Peyer's patch (tissue), 4 donors: Measurements from ENCODE around the gene SLC41A3. TPM values are rescaled to one million over a fixed set of nuclear protein-coding genes. Genes with fewer than 3 reads are reported as not detected.

Experiments
- DNase-seq, 3 donors: peaks; one replicate each; pipeline ENCODE4 v3.0.0-alpha.2; 2017 to 2019
- H3K27ac ChIP-seq, 4 donors: fragments of 200-600 bp; sonication (generic); one replicate each; pipeline ENCODE4 v1.5.1; 2016 to 2019
- H3K27me3 ChIP-seq, 2 donors: fragments of 200-600 bp; sonication (generic); one replicate each; pipeline ENCODE4 v1.5.1; 2019
- H3K36me3 ChIP-seq, 3 donors: fragments of 200-600 bp; sonication (generic); one replicate each; pipeline ENCODE4 v1.5.1; 2016 to 2019
- H3K4me1 ChIP-seq, 4 donors: fragments of 200-600 bp; sonication (generic); one replicate each; pipeline ENCODE4 v1.5.1; 2016 to 2019
- H3K4me3 ChIP-seq, 4 donors: fragments of 200-600 bp; sonication (generic); 1 replicate in 3 of 4; 2 replicates in 1 of 4; pipeline ENCODE4 v1.5.1; 2016 to 2019; ENCODE audit warnings: mild to moderate bottlenecking in 1 of 4
- H3K9me3 ChIP-seq, 4 donors: fragments of 200-600 bp; sonication (generic); one replicate each; pipeline ENCODE4 v1.5.1; 2016 to 2019; ENCODE audit warnings: mild to moderate bottlenecking in 1 of 4
- POLR2A ChIP-seq, 2 donors: fragments of 450-650 bp; IDR thresholded peaks; one replicate each; pipeline ENCODE4 v1.5.1; 2017; ENCODE audit warnings: antibody characterized with exemption in 2 of 2, mild to moderate bottlenecking in 2 of 2, moderate library complexity in 2 of 2
- total RNA-seq, 4 donors: library from RNA; depleted of rRNA; stranded (reverse); fragments of >200 nt; gene quantifications; one replicate each; pipeline ENCODE4 v1.1.0, GENCODE V29; 2016
- TF ChIP-seq, protein P1 (sequence below), 6 experiments: fragments of 450-650 bp in 4 of 6; fragments of 200-600 bp in 2 of 6; sonication (generic) in 1 of 6; IDR thresholded peaks; one replicate each; pipeline ENCODE4 v1.5.1; 2017 to 2019; ENCODE audit warnings: antibody characterized with exemption in 6 of 6, mild to moderate bottlenecking in 3 of 6, moderate library complexity in 1 of 6

Gene SLC41A3
- total RNA-seq, 4 donors from 2014 or later = 45.4 to 79.9 (median 58.5) TPM

GRCh38 chr3:126110431-126111125 is 26.7 kb upstream of the SLC41A3 start:
- Histone ChIP-seq H3K36me3 (no peaks in the 10 kb centered on the region), H3K4me1 (no peaks in the 10 kb centered on the region), H3K27me3 (no peaks in the 10 kb centered on the region), H3K27ac (no peak overlapping the region), H3K4me3 (no peak overlapping the region), H3K9me3 (no peaks in the 10 kb centered on the region)
- no peak for DNase-seq
- no peak for TF ChIP-seq POLR2A (IDR thresholded peaks at IDR 0.05)
- TF ChIP-seq, protein P1, sequence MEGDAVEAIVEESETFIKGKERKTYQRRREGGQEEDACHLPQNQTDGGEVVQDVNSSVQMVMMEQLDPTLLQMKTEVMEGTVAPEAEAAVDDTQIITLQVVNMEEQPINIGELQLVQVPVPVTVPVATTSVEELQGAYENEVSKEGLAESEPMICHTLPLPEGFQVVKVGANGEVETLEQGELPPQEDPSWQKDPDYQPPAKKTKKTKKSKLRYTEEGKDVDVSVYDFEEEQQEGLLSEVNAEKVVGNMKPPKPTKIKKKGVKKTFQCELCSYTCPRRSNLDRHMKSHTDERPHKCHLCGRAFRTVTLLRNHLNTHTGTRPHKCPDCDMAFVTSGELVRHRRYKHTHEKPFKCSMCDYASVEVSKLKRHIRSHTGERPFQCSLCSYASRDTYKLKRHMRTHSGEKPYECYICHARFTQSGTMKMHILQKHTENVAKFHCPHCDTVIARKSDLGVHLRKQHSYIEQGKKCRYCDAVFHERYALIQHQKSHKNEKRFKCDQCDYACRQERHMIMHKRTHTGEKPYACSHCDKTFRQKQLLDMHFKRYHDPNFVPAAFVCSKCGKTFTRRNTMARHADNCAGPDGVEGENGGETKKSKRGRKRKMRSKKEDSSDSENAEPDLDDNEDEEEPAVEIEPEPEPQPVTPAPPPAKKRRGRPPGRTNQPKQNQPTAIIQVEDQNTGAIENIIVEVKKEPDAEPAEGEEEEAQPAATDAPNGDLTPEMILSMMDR (IDR thresholded peaks at IDR 0.05) = no peak

- DNase-seq = no peak
- no peaks in the 10 kb centered on the region for H3K36me3 ChIP-seq
- TF ChIP-seq POLR2A (IDR thresholded peaks at IDR 0.05) = no peak
- TF ChIP-seq, protein P1 (IDR thresholded peaks at IDR 0.05) = no peak
- no peak overlapping the region for H3K4me3 ChIP-seq
- no peaks in the 10 kb centered on the region for H3K4me1 ChIP-seq
- H3K9me3 ChIP-seq = no peaks in the 10 kb centered on the region
- no peak overlapping the region for H3K27ac ChIP-seq
- no peaks in the 10 kb centered on the region for H3K27me3 ChIP-seq
These were observed 25.9 kb upstream of the SLC41A3 start for GRCh38 chr3:126109880-126110235.

DNA sequence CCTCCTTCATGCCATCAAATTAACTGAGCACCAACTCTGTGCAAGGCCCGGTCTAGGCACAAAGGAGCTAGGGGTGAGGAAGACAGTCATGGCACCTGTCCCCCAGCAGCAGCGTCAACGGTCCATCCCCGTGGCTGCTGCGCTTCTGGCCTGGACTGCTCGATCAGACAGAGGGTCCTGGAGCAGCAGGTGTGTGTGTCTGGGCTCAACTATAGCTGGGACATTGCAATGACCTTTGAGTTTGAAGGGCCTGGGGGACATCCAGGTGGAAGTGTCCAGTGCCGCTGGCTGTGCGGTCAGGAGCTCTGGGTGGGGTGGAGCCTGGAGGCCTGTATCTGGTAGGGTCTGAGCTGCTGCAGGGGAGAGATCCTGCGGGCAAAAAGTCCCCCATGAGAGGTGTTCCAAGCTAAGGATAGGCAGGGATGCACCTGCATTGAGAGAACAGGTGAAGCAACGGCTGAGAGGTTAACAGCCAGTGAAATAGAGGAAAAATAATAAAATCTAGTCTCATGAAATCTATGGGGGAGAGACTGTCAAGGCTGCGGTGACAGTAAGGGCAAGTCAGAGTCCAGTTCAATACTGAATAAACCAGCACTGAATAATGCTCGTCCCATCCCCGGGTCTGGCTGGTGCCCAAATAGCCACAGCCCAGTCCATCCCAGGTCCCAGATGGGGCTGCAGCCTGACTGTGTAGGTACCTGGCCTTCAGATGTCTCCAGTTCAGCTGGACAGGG is 25.4 kb upstream of the SLC41A3 start:
- DNase-seq = no peak
- H3K36me3 ChIP-seq = no peaks in the 10 kb centered on the region

DNA sequence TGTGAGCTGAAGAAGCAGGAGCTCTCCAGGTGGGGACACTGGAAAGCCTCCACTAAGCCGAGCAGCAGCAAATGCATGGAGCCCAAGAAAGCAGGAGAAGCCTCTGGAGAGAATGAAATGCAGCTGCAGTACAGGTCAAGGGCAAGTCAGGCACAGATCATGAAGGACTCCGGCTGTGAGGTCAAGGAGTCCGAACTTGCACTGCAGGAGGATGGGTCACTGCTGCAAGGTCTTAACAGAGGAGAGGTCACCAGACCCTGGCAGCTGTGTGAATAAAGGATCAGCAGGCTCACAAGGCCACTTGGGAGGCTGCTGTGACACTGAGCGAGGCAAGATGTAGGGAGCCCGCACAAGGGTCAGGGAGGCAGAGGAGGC is 24.7 kb upstream of the SLC41A3 start:
- TF ChIP-seq POLR2A (IDR thresholded peaks at IDR 0.05) = no peak
- TF ChIP-seq, protein P1 (IDR thresholded peaks at IDR 0.05) = no peak
- no peak overlapping the region for H3K27ac ChIP-seq
- H3K27me3 ChIP-seq = no peaks in the 10 kb centered on the region
- H3K4me3 ChIP-seq = no peak overlapping the region
- peak in 1 of 3 donors; percentile 41 for DNase-seq
- no peaks in the 10 kb centered on the region for H3K4me1 ChIP-seq
- H3K36me3 ChIP-seq = no peaks in the 10 kb centered on the region
- H3K9me3 ChIP-seq = no peaks in the 10 kb centered on the region

More for the DNA sequence above, 25.4 kb upstream of the SLC41A3 start:
- TF ChIP-seq POLR2A (IDR thresholded peaks at IDR 0.05) = no peak
- TF ChIP-seq, protein P1 (IDR thresholded peaks at IDR 0.05) = no peak
- Histone ChIP-seq H3K9me3 (no peaks in the 10 kb centered on the region), H3K4me1 (no peaks in the 10 kb centered on the region), H3K27ac (no peak overlapping the region), H3K4me3 (no peak overlapping the region), H3K27me3 (no peaks in the 10 kb centered on the region)

DNA sequence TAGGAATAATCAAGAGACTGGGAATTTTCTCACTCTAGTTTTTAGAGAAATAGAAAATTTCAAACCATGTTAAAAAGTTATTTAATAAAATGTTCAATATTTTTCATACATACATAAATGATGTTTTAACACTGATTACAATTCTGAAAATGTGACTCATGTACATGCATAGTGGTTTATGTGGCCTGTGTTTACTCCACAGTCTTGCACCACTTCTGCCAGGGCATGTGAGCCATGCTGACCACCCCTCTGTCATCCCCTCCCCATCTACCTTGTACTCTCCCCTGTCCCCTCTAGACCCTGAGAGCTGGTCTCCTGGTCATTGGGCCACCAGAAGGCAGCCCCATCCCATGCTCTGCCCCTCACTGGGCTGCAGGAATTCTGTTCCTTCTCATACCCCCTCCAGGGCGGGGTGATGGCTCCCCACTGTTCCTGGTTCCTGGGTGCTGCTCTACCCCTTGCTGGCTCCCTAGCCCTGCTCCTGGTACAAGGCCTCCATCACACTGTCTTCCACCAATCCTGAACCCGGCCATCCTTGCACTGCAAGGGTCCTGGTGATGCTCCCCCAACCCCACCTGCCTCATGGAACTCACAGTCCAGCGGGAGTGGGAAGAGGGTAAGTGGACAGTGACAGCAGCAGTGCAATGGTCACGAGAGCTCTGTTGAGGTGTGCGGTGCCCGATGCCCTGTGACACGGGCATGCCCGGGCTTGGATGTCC is 24.2 kb upstream of the SLC41A3 start:
- no peaks in the 10 kb centered on the region for H3K9me3 ChIP-seq
- peak in 2 of 3 donors; percentile 7 to 42 for DNase-seq
- H3K27ac ChIP-seq = no peak overlapping the region
- no peak for TF ChIP-seq POLR2A (IDR thresholded peaks at IDR 0.05)
- TF ChIP-seq, protein P1 (IDR thresholded peaks at IDR 0.05) = no peak
- H3K4me3 ChIP-seq = no peak overlapping the region
- no peaks in the 10 kb centered on the region for H3K27me3 ChIP-seq
- no peaks in the 10 kb centered on the region for H3K36me3 ChIP-seq
- H3K4me1 ChIP-seq = no peaks in the 10 kb centered on the region
